ENCODE measurements around the gene HSD17B1. TPM values are rescaled to one million over a fixed set of nuclear protein-coding genes. Genes with fewer than 3 reads are reported as not detected.
A peak's percentile ranks its signal among the peaks of the same experiment; 100 is the strongest.

HSD17B1 gene
- total and polyA plus RNA-seq, 12 donors = 0.50 to 2.6 (median 0.89) TPM

DNA sequence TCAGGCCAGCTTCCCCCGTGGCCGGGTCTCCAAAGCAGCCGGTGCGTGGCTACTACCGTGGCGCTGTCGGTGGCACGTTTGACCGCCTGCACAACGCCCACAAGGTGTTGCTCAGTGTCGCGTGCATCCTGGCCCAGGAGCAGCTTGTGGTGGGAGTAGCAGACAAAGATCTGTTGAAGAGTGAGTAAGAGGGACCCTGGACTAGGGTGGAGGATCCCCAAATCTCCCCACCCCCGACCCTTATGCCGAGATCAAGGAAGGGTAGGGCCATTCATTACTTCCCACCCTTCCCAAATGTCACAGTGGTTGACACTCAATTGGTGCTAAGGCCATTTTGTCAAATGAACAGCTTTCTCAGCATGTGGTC, 10.4 kb downstream of the HSD17B1 start:
- ATAC-seq (no peak), DNase-seq (no peak)
- H3K4me3 ChIP-seq = peak overlapping the region; percentile 66 to 99 (median 94)
- TF ChIP-seq, protein P1, sequence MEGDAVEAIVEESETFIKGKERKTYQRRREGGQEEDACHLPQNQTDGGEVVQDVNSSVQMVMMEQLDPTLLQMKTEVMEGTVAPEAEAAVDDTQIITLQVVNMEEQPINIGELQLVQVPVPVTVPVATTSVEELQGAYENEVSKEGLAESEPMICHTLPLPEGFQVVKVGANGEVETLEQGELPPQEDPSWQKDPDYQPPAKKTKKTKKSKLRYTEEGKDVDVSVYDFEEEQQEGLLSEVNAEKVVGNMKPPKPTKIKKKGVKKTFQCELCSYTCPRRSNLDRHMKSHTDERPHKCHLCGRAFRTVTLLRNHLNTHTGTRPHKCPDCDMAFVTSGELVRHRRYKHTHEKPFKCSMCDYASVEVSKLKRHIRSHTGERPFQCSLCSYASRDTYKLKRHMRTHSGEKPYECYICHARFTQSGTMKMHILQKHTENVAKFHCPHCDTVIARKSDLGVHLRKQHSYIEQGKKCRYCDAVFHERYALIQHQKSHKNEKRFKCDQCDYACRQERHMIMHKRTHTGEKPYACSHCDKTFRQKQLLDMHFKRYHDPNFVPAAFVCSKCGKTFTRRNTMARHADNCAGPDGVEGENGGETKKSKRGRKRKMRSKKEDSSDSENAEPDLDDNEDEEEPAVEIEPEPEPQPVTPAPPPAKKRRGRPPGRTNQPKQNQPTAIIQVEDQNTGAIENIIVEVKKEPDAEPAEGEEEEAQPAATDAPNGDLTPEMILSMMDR (IDR thresholded peaks at IDR 0.05) = no peak
- peaks cover 11 to 54% (median 41%) of the 10 kb centered on the region in 9 donors for H3K4me1 ChIP-seq
- WGBS, 2 donors = 75 to 79% methylated on average over 14 of the region's 14 CpGs
- intact Hi-C loops (cut with DNase I) = no loop called here
- peaks cover 0 to 27% (median 17%) of the 10 kb centered on the region in 9 donors for H3K36me3 ChIP-seq
- peak overlapping the region in 4 of 10 donors; percentile 83 to 96 (median 88) for H3K27ac ChIP-seq
- no peaks in the 10 kb centered on the region for H3K9me3 ChIP-seq
- no peaks in the 10 kb centered on the region for H3K27me3 ChIP-seq

DNA sequence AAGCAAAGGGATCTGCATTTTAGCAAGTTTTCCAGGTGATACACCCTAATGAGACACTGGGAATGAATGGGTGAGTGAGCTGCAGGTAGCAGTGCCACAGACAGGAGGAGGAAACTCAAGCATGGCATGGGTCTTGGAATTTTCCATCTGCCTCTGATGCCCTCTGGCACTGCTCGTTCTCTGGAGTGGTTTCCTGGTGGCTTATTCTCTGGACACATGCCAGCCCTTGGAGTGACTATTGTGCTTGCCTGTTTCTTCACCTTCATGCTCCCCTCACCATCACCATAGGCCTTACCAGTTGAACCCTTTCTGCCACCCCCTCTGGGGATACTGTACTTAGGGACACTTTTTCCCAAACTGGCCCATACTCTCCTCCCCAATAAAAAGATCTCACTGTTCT, 10.8 kb downstream of the HSD17B1 start:
- no peak for ATAC-seq
- peak overlapping the region in 7 of 10 donors; percentile 66 to 97 (median 94) for H3K4me3 ChIP-seq

DNA sequence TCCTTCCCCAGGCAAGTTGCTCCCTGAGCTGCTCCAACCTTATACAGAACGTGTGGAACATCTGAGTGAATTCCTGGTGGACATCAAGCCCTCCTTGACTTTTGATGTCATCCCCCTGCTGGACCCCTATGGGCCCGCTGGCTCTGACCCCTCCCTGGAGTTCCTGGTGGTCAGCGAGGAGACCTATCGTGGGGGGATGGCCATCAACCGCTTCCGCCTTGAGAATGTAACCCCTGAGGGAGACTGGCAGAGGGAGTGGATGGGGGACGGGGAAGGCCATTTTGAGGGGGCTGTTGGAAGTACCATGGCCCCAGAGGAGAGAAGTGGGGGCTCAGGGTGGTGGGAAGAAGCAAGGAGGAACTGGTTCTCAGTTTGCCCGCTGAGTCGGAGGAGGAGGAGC, 11.2 kb downstream of the HSD17B1 start:
- intact Hi-C loops (cut with DNase I) = no loop called here
- Histone ChIP-seq H3K27me3 (no peaks in the 10 kb centered on the region), H3K4me1 (peaks cover 11 to 62% (median 45%) of the 10 kb centered on the region in 9 donors), H3K36me3 (peaks cover 0 to 36% (median 24%) of the 10 kb centered on the region in 9 donors), H3K4me3 (peak overlapping the region in 2 of 10 donors; percentile 95 to 97), H3K27ac (peak overlapping the region in 1 of 10 donors; percentile 96), H3K9me3 (no peaks in the 10 kb centered on the region)
- no peak for ATAC-seq
- TF ChIP-seq, protein P1 (IDR thresholded peaks at IDR 0.05) = no peak
- WGBS, 2 donors = 82 to 88% methylated on average over 9 of the region's 9 CpGs
- DNase-seq = no peak

More for the DNA sequence above, 10.8 kb downstream of the HSD17B1 start:
- Histone ChIP-seq H3K27ac (peak overlapping the region in 1 of 10 donors; percentile 96), H3K4me1 (peaks cover 11 to 58% (median 45%) of the 10 kb centered on the region in 9 donors), H3K36me3 (peaks cover 0 to 31% (median 20%) of the 10 kb centered on the region in 9 donors), H3K9me3 (no peaks in the 10 kb centered on the region), H3K27me3 (no peaks in the 10 kb centered on the region)
- TF ChIP-seq, protein P1 (IDR thresholded peaks at IDR 0.05) = no peak
- intact Hi-C loops (cut with DNase I) = no loop called here
- DNase-seq = no peak
- 18 to 37% methylated on average over 1 of the region's 1 CpG for WGBS, 2 donors

DNA sequence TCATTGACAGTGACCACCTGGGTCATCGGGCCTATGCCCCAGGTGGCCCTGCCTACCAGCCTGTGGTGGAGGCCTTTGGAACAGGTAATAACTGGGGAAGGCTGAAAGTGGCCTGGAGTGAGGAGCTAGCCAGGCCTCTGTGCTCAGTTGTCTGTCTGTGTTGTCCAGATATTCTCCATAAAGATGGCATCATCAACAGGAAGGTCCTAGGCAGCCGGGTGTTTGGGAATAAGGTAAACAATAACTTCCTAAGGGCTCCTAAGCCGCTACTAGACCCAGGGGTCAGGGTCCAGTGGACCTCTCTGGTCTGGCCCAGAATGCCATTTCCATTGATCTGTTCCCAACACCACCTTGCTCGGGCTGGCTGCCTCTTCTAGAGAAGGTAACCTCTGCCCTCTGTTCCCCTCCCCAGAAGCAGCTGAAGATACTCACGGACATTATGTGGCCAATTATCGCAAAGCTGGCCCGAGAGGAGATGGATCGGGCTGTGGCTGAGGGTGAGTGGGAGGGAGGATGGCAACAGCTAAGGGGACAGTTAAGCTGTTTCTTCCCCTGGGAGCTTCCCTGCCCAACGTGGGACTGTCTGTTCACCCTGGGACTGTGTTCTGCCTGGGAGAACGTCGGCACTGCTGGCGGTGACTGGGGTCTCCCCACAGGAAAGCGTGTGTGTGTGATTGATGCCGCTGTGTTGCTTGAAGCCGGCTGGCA, 12.2 kb downstream of the HSD17B1 start:
- Histone ChIP-seq H3K27me3 (no peaks in the 10 kb centered on the region), H3K4me1 (peaks cover 11 to 66% (median 45%) of the 10 kb centered on the region in 9 donors), H3K36me3 (peaks cover 0 to 46% (median 34%) of the 10 kb centered on the region in 9 donors), H3K4me3 (no peak overlapping the region), H3K9me3 (no peaks in the 10 kb centered on the region), H3K27ac (no peak overlapping the region)
- 91 to 95% methylated on average over 15 of the region's 15 CpGs for WGBS, 2 donors
- TF ChIP-seq, protein P1 (IDR thresholded peaks at IDR 0.05) = no peak
- DNase-seq = no peak
- intact Hi-C loops (cut with DNase I) = no loop called here
- no peak for ATAC-seq

Measured in heart right ventricle (tissue), 16 donors.